ENCODE data around the gene SYAP1. TPM values are rescaled to one million over a fixed set of nuclear protein-coding genes. Genes with fewer than 3 reads are reported as not detected.

SYAP1 gene
- total RNA-seq, 4 donors from 2014 or later: 10.6 to 22.6 (median 16.9) TPM

DNA sequence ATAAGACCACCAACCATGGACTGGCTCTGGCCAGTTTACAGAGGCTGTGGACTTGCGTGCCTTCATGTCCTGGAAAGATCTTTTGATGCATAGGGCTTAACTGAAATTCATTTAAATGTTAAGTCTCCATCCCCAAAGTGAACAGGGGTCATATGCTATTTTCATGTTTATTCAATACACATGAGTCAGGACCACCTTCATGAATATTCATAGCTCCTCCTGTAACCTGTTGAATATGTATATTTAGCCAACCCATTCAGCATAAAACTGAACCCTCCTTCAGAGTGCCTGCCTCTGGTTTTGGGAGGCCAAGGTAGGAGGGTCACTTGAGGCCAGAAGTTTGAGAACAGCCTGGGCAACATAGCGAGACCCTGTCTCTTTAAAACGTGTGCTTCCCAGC, 14.0 kb upstream of the SYAP1 start:
- 84 to 92% methylated on average over 3 of the region's 3 CpGs for WGBS, 2 donors
- no peak overlapping the region for H3K4me3 ChIP-seq
- peaks cover 0 to 15% of the 10 kb centered on the region in 2 donors for H3K27me3 ChIP-seq
- peaks cover 0 to 9% (median 0%) of the 10 kb centered on the region in 3 donors for H3K36me3 ChIP-seq
- DNase-seq (ENCODE audit: low spot score in 2 of 2): no peak
- H3K27ac ChIP-seq: no peak overlapping the region
- TF ChIP-seq EP300 (IDR thresholded peaks at IDR 0.05): no peak
- no peak for TF ChIP-seq POLR2A (IDR thresholded peaks at IDR 0.05)
- TF ChIP-seq, protein P1, sequence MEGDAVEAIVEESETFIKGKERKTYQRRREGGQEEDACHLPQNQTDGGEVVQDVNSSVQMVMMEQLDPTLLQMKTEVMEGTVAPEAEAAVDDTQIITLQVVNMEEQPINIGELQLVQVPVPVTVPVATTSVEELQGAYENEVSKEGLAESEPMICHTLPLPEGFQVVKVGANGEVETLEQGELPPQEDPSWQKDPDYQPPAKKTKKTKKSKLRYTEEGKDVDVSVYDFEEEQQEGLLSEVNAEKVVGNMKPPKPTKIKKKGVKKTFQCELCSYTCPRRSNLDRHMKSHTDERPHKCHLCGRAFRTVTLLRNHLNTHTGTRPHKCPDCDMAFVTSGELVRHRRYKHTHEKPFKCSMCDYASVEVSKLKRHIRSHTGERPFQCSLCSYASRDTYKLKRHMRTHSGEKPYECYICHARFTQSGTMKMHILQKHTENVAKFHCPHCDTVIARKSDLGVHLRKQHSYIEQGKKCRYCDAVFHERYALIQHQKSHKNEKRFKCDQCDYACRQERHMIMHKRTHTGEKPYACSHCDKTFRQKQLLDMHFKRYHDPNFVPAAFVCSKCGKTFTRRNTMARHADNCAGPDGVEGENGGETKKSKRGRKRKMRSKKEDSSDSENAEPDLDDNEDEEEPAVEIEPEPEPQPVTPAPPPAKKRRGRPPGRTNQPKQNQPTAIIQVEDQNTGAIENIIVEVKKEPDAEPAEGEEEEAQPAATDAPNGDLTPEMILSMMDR (IDR thresholded peaks at IDR 0.05): no peak
- H3K4me1 ChIP-seq: no peaks in the 10 kb centered on the region
- H3K9me3 ChIP-seq: no peaks in the 10 kb centered on the region

DNA sequence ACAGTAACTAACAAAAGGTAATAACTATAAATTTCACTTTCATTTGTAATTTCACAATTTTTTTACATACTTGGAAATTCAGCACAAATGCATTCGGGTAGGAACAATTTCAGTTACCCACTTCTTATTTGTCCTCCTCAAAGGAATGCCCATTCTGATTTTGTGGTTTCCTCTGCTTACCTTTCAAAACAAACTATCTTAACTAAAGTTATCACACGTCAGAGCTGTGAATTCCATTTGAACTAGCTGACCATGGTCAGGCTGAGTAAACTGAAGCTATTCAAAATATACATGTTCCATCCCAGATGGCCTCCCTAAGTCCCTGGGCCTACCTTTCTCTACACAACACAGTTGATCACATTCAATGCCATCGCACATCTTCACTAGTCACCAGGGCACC, 11.4 kb upstream of the SYAP1 start:
- Histone ChIP-seq H3K4me3 (no peak overlapping the region), H3K4me1 (peaks cover 0 to 4% (median 0%) of the 10 kb centered on the region in 4 donors), H3K9me3 (no peaks in the 10 kb centered on the region), H3K27me3 (peaks cover 0 to 35% of the 10 kb centered on the region in 2 donors), H3K36me3 (peaks cover 0 to 9% (median 0%) of the 10 kb centered on the region in 3 donors), H3K27ac (no peak overlapping the region)
- 86 to 93% methylated on average over 3 of the region's 3 CpGs for WGBS, 2 donors
- TF ChIP-seq EP300 (IDR thresholded peaks at IDR 0.05): no peak
- no peak for TF ChIP-seq POLR2A (IDR thresholded peaks at IDR 0.05)
- DNase-seq (ENCODE audit: low spot score in 2 of 2): no peak

DNA sequence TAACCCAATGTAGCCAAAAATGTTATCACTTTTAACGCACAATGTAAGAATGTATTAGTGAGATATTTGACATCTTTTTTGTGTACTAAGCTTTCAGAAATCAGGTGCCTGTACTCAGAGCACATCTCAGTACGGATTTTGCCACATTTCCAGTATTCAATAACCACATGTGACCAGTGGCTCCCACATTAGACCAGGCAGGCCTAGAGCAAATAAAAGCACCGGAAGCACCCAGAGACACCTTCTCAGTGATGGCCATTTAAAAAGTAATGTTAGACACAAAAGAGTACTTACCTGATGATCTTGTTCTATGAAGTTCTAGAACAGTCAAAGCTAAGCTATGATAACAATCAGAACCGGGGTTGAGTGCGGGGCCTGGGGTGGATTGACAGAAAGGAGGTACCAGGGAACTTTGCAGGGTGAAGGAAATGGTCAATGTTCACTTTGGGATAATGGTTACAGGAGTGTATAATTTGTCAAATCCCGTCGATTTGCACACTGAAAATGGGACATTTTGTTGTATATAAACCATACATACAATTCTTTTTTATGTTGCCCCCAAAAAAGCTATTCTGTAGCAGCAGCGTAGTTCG, 8.1 kb upstream of the SYAP1 start:
- WGBS, 2 donors: 41 to 49% methylated on average over 9 of the region's 9 CpGs
- no peak for DNase-seq (ENCODE audit: low spot score in 2 of 2)
- Histone ChIP-seq H3K9me3 (no peaks in the 10 kb centered on the region), H3K27me3 (peaks cover 0 to 43% of the 10 kb centered on the region in 2 donors), H3K27ac (peak overlapping the region; percentile 75 to 95 (median 90)), H3K36me3 (peaks cover 0 to 9% (median 0%) of the 10 kb centered on the region in 3 donors), H3K4me1 (peaks cover 0 to 4% (median 0%) of the 10 kb centered on the region in 4 donors), H3K4me3 (peak overlapping the region; percentile 47 to 87 (median 78))
- TF ChIP-seq EP300 (IDR thresholded peaks at IDR 0.05): no peak
- TF ChIP-seq, protein P1 (IDR thresholded peaks at IDR 0.05): no peak
- TF ChIP-seq POLR2A (IDR thresholded peaks at IDR 0.05): no peak

DNA sequence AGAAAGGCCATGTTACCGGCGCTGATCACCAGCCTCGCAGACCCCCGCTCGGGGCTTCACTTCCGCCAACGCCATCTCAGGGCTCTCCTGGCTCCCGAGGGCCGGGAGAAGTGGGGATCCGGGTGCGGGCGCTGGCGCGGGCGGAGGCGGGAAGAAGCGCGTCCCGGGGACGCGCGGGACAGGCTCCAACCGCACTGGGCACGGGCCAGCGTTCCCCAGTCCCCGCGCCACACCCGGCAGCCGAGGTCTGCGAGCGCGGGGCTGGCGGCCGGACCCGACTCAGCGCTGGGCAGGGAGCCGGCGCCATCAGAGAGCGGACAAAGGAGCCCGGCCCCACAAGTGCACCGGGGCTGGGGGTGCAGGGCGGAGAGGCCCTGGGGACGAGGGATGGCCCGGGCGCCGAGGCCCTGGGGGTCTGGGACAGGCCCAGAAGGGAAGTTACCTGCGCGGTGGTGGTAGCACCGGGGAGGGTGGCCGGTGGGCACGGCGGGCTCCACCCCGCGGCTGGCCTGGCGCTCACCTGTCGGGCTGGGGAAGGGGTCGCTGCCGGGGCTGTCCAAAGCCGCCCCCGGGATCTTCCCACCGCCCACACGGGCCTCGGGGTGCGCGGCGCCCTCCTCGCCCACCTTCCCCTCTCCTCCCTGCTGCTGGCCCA, 7.4 kb upstream of the SYAP1 start:
- DNase-seq (ENCODE audit: low spot score in 2 of 2): no peak
- H3K4me3 ChIP-seq: peak overlapping the region; percentile 47 to 87 (median 78)
- H3K36me3 ChIP-seq: peaks cover 0 to 9% (median 0%) of the 10 kb centered on the region in 3 donors
- H3K27ac ChIP-seq: peak overlapping the region; percentile 75 to 95 (median 90)
- H3K9me3 ChIP-seq: no peaks in the 10 kb centered on the region
- 0 to 1% methylated on average over 3 to 23 of the region's 67 CpGs for WGBS, 2 donors
- H3K27me3 ChIP-seq: peaks cover 0 to 43% of the 10 kb centered on the region in 2 donors
- TF ChIP-seq, protein P1 (IDR thresholded peaks at IDR 0.05): no peak
- TF ChIP-seq EP300 (IDR thresholded peaks at IDR 0.05): no peak
- no peak for TF ChIP-seq POLR2A (IDR thresholded peaks at IDR 0.05)
- H3K4me1 ChIP-seq: peaks cover 0 to 4% (median 0%) of the 10 kb centered on the region in 4 donors

DNA sequence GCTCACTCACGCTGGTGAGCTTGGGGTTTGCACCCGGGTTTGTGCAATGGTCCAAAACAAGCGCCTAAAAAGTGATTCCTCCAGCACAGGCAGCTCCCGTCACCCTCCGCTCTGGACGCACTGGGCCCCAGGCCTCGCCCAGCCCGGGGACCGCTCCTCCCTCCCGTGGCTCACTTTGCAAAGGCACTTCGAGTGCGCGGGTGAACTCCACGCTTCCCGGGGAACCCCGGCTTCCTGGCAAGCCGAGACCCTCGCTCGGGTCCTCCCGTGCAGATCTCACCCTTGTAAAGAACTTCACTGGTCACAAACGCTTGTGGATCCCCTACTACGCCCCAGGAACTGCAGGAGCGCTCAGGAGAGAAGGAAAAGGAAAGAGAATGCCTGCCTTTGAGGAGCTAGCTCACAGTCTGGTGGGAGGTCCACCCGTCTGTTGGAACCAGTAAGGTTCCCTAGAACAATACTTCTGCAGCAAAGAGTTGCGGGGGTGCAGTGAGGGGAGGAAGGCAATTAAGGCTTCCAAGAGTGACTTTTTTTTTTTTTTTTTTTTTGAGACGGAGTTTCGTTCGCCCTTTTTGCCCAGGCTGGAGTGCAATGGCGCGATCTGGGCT, 6.8 kb upstream of the SYAP1 start, which contains the start of gene CTPS2:
CTPS2 (minus strand) TSS at position 122 of the 608 bp plus-strand sequence. CDS start 9,767 bp downstream, outside the sequence.
- WGBS, 2 donors: 3 to 12% methylated on average over 24 to 29 of the region's 30 CpGs
- TF ChIP-seq POLR2A (IDR thresholded peaks at IDR 0.05) (peak in 1 of 2 donors; percentile 40), EP300 (IDR thresholded peaks at IDR 0.05) (peak in 1 of 2 donors; percentile 51)
- TF ChIP-seq, protein P1 (IDR thresholded peaks at IDR 0.05): peak in 1 of 5 experiments; percentile 16

More for the DNA sequence above, 6.8 kb upstream of the SYAP1 start, which contains the start of gene CTPS2:
- H3K9me3 ChIP-seq: no peaks in the 10 kb centered on the region
- peak; percentile 23 to 36 for DNase-seq (ENCODE audit: low spot score in 2 of 2)
- H3K4me3 ChIP-seq: peak within 1 kb of the TSS; percentile 47 to 87 (median 78)
- peaks cover 0 to 4% (median 0%) of the 10 kb centered on the region in 4 donors for H3K4me1 ChIP-seq
- H3K36me3 ChIP-seq: peaks cover 0 to 4% (median 0%) of the 10 kb centered on the region in 3 donors
- H3K27me3 ChIP-seq: peaks cover 0 to 41% of the 10 kb centered on the region in 2 donors
- peak within 1 kb of the TSS; percentile 75 to 95 (median 90) for H3K27ac ChIP-seq
